Keratinocyte (primary cell): ENCODE results near the gene CCM2. TPM values are rescaled to one million over a fixed set of nuclear protein-coding genes. Genes with fewer than 3 reads are reported as not detected.

Experiments
- DNase-seq: peaks from one replicate; pipeline ENCODE4 v3.0.0-alpha.2; 2011; ENCODE audit warnings: low read depth, missing footprints, low spot score
- FAIRE-seq: peaks from 2 replicates; lab custom pipeline; 2011; peaks lifted over from hg19 to GRCh38; lab: Jason Lieb, UNC
- H2AFZ ChIP-seq: 2 replicates; pipeline ENCODE4 v1.6.0; 2012; ENCODE audit warnings: low read length, control low read depth, inconsistent platforms; ENCODE audit not compliant: control insufficient read depth
- H3K27ac ChIP-seq: 2 replicates; pipeline ENCODE4 v1.5.1; 2011; ENCODE audit warnings: low read length; ENCODE audit not compliant: control insufficient read depth, insufficient read depth
- H3K27me3 ChIP-seq: 3 replicates; pipeline ENCODE4 v1.6.0; 2011; ENCODE audit warnings: low read length; ENCODE audit not compliant: control insufficient read depth, insufficient read depth; ENCODE audit errors: extremely low read depth
- H3K36me3 ChIP-seq, 2 experiments: 2 replicates in 1 of 2; 3 replicates in 1 of 2; pipeline ENCODE4 v1.5.1; 2011; ENCODE audit warnings: low read length in 2 of 2, mild to moderate bottlenecking in 1 of 2; ENCODE audit not compliant: control insufficient read depth in 2 of 2, insufficient read depth in 2 of 2; ENCODE audit errors: extremely low read depth in 1 of 2
- H3K4me1 ChIP-seq: 3 replicates; pipeline ENCODE4 v1.5.1; 2011; ENCODE audit warnings: low read length; ENCODE audit not compliant: control insufficient read depth, insufficient read depth; ENCODE audit errors: extremely low read depth
- H3K4me2 ChIP-seq: 3 replicates; pipeline ENCODE4 v1.6.0; 2011; ENCODE audit warnings: low read depth, low read length; ENCODE audit not compliant: control insufficient read depth, insufficient read depth; ENCODE audit errors: extremely low read depth
- H3K4me3 ChIP-seq, 3 experiments: fragments of 200-600 bp in 1 of 3; sonication (generic) in 1 of 3; 2 replicates in 2 of 3; 3 replicates in 1 of 3; pipeline ENCODE4 v1.5.1; 2011 to 2016; ENCODE audit warnings: low read length in 3 of 3, mild to moderate bottlenecking in 3 of 3, control low read depth in 2 of 3, inconsistent platforms in 1 of 3, low read depth in 1 of 3, mixed read lengths in 1 of 3, mixed run types in 1 of 3, moderate library complexity in 1 of 3; ENCODE audit not compliant: control insufficient read depth in 2 of 3, insufficient read depth in 2 of 3; ENCODE audit errors: extremely low read depth in 1 of 3
- H3K79me2 ChIP-seq: 2 replicates; pipeline ENCODE4 v1.6.0; 2012; ENCODE audit warnings: low read length; ENCODE audit not compliant: control insufficient read depth, insufficient read depth
- H3K9ac ChIP-seq: 3 replicates; pipeline ENCODE4 v1.6.0; 2011; ENCODE audit warnings: low read length; ENCODE audit not compliant: control insufficient read depth, insufficient read depth; ENCODE audit errors: extremely low read depth
- H3K9me1 ChIP-seq: 3 replicates; pipeline ENCODE4 v1.6.0; 2011; ENCODE audit warnings: low read length; ENCODE audit not compliant: control insufficient read depth, insufficient read depth; ENCODE audit errors: extremely low read depth
- H3K9me3 ChIP-seq: 2 replicates; pipeline ENCODE4 v1.5.1; 2012; ENCODE audit warnings: low read depth, low read length; ENCODE audit not compliant: control insufficient read depth
- H4K20me1 ChIP-seq: 3 replicates; pipeline ENCODE4 v1.6.0; 2011; ENCODE audit warnings: low read length; ENCODE audit not compliant: control insufficient read depth, insufficient read depth; ENCODE audit errors: extremely low read depth
- CTCF ChIP-seq, 3 experiments: IDR thresholded peaks in 1 of 3; conservative IDR thresholded peaks in 1 of 3; optimal IDR thresholded peaks in 1 of 3; 2 replicates in 2 of 3; 3 replicates in 1 of 3; pipeline versions ENCODE3 to v1.5.1; 2011; ENCODE audit warnings: low read length in 3 of 3, mild to moderate bottlenecking in 3 of 3, moderate library complexity in 2 of 3, control low read depth in 1 of 3, inconsistent platforms in 1 of 3; ENCODE audit not compliant: insufficient read depth in 2 of 3; ENCODE audit errors: extremely low read depth in 1 of 3
- EZH2 ChIP-seq: IDR thresholded peaks from one replicate; pipeline ENCODE4 v1.6.1; 2012; ENCODE audit warnings: inconsistent platforms, mild to moderate bottlenecking, low read length, moderate library complexity
- dilution Hi-C: fragments of 300-500 bp; cut with MboI; formaldehyde crosslinking; loops from one replicate; pipeline ENCODE4 v1.7.0; 2020; ENCODE audit warnings: low sequenced_read_pairs; ENCODE audit not compliant: extremely low pct_ligation_motif_present
- polyA plus RNA-seq, 5 experiments: library from polyadenylated mRNA; depleted of rRNA in 3 of 5; stranded (reverse) in 3 of 5; stranded (forward) in 1 of 5; unstranded in 1 of 5; fragments of >200 nt; gene quantifications; 1 replicate in 1 of 5; 2 replicates in 3 of 5; 3 replicates in 1 of 5; pipeline versions ENCODE4 v1.2.1 to v1.2.3, GENCODE V29; 2011 to 2012; ENCODE audit warnings: missing spikeins in 2 of 5, low read depth in 1 of 5, low replicate concordance in 1 of 5

The CCM2 gene
- polyA plus RNA-seq, 1 donor (not counting 4 experiments of a cell fraction or from before 2014, with no cell fraction given), result 44.8 TPM

GRCh38 chr7:45050198-45050597, 50.2 kb downstream of the CCM2 start:
- Histone ChIP-seq H3K27ac (no peak overlapping the region), H4K20me1 (no peaks in the 10 kb centered on the region), H3K9ac (no peak overlapping the region), H3K4me2 (no peak overlapping the region), H3K4me3 (no peak overlapping the region), H3K79me2 (peaks cover 18% of the 10 kb centered on the region), H3K27me3 (no peaks in the 10 kb centered on the region), H3K4me1 (peaks cover 12% of the 10 kb centered on the region), H3K9me1 (no peaks in the 10 kb centered on the region), H2AFZ (no peak overlapping the region), H3K36me3 (peaks cover 3 to 14% of the 10 kb centered on the region in 2 experiments), H3K9me3 (no peaks in the 10 kb centered on the region)
- DNase-seq (no peak), FAIRE-seq (no peak)
- dilution Hi-C loops, result no loop called here
- TF ChIP-seq CTCF (optimal IDR thresholded peaks at IDR 0.05 in 1 of 3, IDR thresholded peaks at IDR 0.05 in 1 of 3, conservative IDR thresholded peaks at IDR 0.05 in 1 of 3; ENCODE audit: extremely low read depth in 1 of 3, insufficient read depth in 2 of 3, low read length in 3 of 3), result no peak
- TF ChIP-seq EZH2, result no peak

DNA sequence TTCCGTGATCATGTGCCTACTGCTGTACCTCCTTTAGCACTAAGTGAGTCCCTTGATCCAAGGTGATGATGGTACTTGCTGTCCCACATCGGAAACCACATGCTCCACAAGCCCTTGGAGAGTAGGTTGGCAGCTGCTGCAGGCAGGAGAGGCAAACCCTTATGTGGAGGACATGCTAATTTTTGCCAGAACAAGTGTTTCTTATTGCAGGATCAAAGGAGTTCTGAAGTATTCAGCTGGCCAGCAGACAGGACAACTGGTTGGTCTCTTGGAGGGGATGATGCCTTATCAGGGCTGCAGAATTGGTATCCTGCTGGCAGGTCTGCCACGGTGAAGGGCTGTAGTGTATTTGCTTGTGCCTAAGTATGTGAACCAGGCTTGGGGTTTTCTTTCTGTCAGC, 52.0 kb downstream of the CCM2 start:
- Histone ChIP-seq H4K20me1 (no peaks in the 10 kb centered on the region), H3K4me1 (peaks cover 12% of the 10 kb centered on the region), H3K9ac (no peak overlapping the region), H3K9me1 (no peaks in the 10 kb centered on the region), H2AFZ (no peak overlapping the region), H3K4me3 (no peak overlapping the region), H3K27ac (no peak overlapping the region), H3K27me3 (no peaks in the 10 kb centered on the region), H3K79me2 (peaks cover 25% of the 10 kb centered on the region), H3K9me3 (no peaks in the 10 kb centered on the region), H3K36me3 (peaks cover 0 to 14% of the 10 kb centered on the region in 2 experiments), H3K4me2 (no peak overlapping the region)
- TF ChIP-seq CTCF (optimal IDR thresholded peaks at IDR 0.05 in 1 of 3, IDR thresholded peaks at IDR 0.05 in 1 of 3, conservative IDR thresholded peaks at IDR 0.05 in 1 of 3; ENCODE audit: extremely low read depth in 1 of 3, insufficient read depth in 2 of 3, low read length in 3 of 3), result no peak
- TF ChIP-seq EZH2, result no peak
- FAIRE-seq, result no peak
- dilution Hi-C loops, result no loop called here
- no peak for DNase-seq
